Tibial nerve (tissue), 4 donors: ENCODE results near the gene PRSS12. TPM values are rescaled to one million over a fixed set of nuclear protein-coding genes. Genes with fewer than 3 reads are reported as not detected.

Experiments used
- DNase-seq, 2 donors: peaks; one replicate each; pipeline ENCODE4 v3.0.0-alpha.2; 2019; ENCODE audit warnings: low spot score in 2 of 2
- H3K27ac ChIP-seq, 4 donors: fragments of 200-600 bp; sonication (generic) in 3 of 4; one replicate each; pipeline ENCODE4 v1.5.1; 2017 to 2019; ENCODE audit warnings: mild to moderate bottlenecking in 1 of 4
- H3K27me3 ChIP-seq, 2 donors: fragments of 200-600 bp; sonication (generic) in 1 of 2; one replicate each; pipeline versions ENCODE4 v1.5.1 to v1.6.0; 2017 to 2019
- H3K36me3 ChIP-seq, 3 donors: fragments of 200-600 bp; sonication (generic); one replicate each; pipeline ENCODE4 v1.5.1; 2018 to 2019
- H3K4me1 ChIP-seq, 4 donors: fragments of 200-600 bp; sonication (generic) in 3 of 4; one replicate each; pipeline ENCODE4 v1.5.1; 2017 to 2019
- H3K4me3 ChIP-seq, 4 donors: fragments of 200-600 bp; sonication (generic) in 3 of 4; one replicate each; pipeline ENCODE4 v1.5.1; 2017 to 2019; ENCODE audit warnings: mild to moderate bottlenecking in 1 of 4, moderate library complexity in 1 of 4
- H3K9me3 ChIP-seq, 4 donors: fragments of 200-600 bp; sonication (generic) in 3 of 4; one replicate each; pipeline ENCODE4 v1.5.1; 2017 to 2019
- EP300 ChIP-seq, 2 donors: sonication (generic); formaldehyde crosslinking; IDR thresholded peaks; one replicate each; pipeline ENCODE4 v1.6.1; 2017; ENCODE audit warnings: antibody characterized with exemption in 2 of 2, mild to moderate bottlenecking in 1 of 2
- POLR2A ChIP-seq, 2 donors: fragments of 450-650 bp; IDR thresholded peaks; one replicate each; pipeline ENCODE4 v1.6.1; 2017; ENCODE audit warnings: antibody characterized with exemption in 2 of 2, mild to moderate bottlenecking in 2 of 2, moderate library complexity in 2 of 2
- WGBS, 2 donors: methylation state at CpG; one replicate each; pipeline ENCODE4 v1.1.5; 2018; 5-methylcytosine and 5-hydroxymethylcytosine counted together
- total RNA-seq, 4 donors: library from RNA; depleted of rRNA; stranded (reverse); fragments of >200 nt; gene quantifications; one replicate each; pipeline ENCODE4 v1.1.0, GENCODE V29; 2016
- TF ChIP-seq, protein P1 (sequence below), 5 experiments: fragments of 200-600 bp in 3 of 5; fragments of 450-650 bp in 2 of 5; sonication (generic) in 3 of 5; IDR thresholded peaks; one replicate each; pipeline ENCODE4 v1.5.1; 2016 to 2019; ENCODE audit warnings: antibody characterized with exemption in 5 of 5, mild to moderate bottlenecking in 3 of 5, moderate library complexity in 2 of 5

PRSS12 gene
- total RNA-seq, 4 donors from 2014 or later = under 0.01 to 0.90 (median 0.21) TPM; not detected in 1

- no peak overlapping the region for H3K4me3 ChIP-seq
- H3K4me1 ChIP-seq = peaks cover 0 to 4% (median 0%) of the 10 kb centered on the region in 4 donors
- H3K36me3 ChIP-seq = no peaks in the 10 kb centered on the region
- no peaks in the 10 kb centered on the region for H3K27me3 ChIP-seq
- H3K9me3 ChIP-seq = no peaks in the 10 kb centered on the region
- DNase-seq = no peak
- 79 to 81% methylated on average over 2 of the region's 2 CpGs for WGBS, 2 donors
- H3K27ac ChIP-seq = no peak overlapping the region
- TF ChIP-seq POLR2A (IDR thresholded peaks at IDR 0.05) (no peak), EP300 (IDR thresholded peaks at IDR 0.05) (no peak)
- TF ChIP-seq, protein P1, sequence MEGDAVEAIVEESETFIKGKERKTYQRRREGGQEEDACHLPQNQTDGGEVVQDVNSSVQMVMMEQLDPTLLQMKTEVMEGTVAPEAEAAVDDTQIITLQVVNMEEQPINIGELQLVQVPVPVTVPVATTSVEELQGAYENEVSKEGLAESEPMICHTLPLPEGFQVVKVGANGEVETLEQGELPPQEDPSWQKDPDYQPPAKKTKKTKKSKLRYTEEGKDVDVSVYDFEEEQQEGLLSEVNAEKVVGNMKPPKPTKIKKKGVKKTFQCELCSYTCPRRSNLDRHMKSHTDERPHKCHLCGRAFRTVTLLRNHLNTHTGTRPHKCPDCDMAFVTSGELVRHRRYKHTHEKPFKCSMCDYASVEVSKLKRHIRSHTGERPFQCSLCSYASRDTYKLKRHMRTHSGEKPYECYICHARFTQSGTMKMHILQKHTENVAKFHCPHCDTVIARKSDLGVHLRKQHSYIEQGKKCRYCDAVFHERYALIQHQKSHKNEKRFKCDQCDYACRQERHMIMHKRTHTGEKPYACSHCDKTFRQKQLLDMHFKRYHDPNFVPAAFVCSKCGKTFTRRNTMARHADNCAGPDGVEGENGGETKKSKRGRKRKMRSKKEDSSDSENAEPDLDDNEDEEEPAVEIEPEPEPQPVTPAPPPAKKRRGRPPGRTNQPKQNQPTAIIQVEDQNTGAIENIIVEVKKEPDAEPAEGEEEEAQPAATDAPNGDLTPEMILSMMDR (IDR thresholded peaks at IDR 0.05) = no peak
These were observed 61.9 kb downstream of the PRSS12 start for GRCh38 chr4:118290951-118291350.

- peaks cover 0 to 4% (median 0%) of the 10 kb centered on the region in 4 donors for H3K4me1 ChIP-seq
- TF ChIP-seq POLR2A (IDR thresholded peaks at IDR 0.05) = no peak
- TF ChIP-seq EP300 (IDR thresholded peaks at IDR 0.05) = no peak
- TF ChIP-seq, protein P1 (IDR thresholded peaks at IDR 0.05) = no peak
- 15 to 38% methylated on average over 1 of the region's 1 CpG for WGBS, 2 donors
- no peaks in the 10 kb centered on the region for H3K27me3 ChIP-seq
- DNase-seq = no peak
- no peaks in the 10 kb centered on the region for H3K9me3 ChIP-seq
- H3K27ac ChIP-seq = no peak overlapping the region
- no peak overlapping the region for H3K4me3 ChIP-seq
- H3K36me3 ChIP-seq = no peaks in the 10 kb centered on the region
These were observed 63.0 kb downstream of the PRSS12 start for GRCh38 chr4:118289794-118290193.

DNA sequence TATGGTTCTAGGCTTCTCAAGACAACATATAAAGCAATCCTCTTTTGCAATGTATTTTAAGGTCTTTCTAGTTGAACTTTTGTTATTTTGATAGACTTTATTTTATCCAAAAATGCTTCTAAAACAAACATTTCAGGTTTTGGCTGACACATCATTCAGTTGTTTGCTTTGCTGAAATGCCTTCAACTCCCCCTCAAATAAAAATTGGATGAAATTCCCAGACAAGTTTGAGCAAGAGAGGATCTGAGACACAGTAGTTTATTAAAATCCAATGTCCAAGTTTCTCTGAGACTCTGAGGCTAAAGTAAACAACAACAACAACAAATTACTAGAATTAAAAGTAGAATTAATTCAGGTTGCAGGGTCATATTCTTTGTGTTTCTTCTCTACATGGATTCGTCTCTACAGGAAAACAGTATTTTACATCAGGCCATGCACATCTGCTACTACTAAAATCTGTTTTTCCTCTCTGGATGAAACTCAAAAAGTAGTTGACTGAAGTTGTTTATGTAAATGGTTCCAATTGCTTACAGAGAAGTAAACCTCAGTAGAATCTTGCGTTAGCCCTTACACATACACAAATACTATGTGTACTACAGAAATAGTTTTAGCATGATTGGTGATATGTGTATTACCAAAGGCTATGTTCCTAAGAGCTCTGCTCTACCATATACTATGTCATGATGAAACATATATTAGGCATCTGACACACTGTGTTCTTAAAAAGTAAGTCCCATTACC, 64.9 kb downstream of the PRSS12 start:
- Histone ChIP-seq H3K27ac (no peak overlapping the region), H3K4me1 (peaks cover 0 to 4% (median 0%) of the 10 kb centered on the region in 4 donors), H3K27me3 (no peaks in the 10 kb centered on the region), H3K36me3 (peaks cover 0 to 1% (median 0%) of the 10 kb centered on the region in 3 donors), H3K9me3 (no peaks in the 10 kb centered on the region), H3K4me3 (no peak overlapping the region)
- no peak for DNase-seq
- WGBS, 2 donors = 66 to 72% methylated on average over 2 of the region's 2 CpGs
- TF ChIP-seq, protein P1 (IDR thresholded peaks at IDR 0.05) = no peak
- TF ChIP-seq POLR2A (IDR thresholded peaks at IDR 0.05) (no peak), EP300 (IDR thresholded peaks at IDR 0.05) (no peak)

GRCh38 chr4:118286685-118287084, 66.1 kb downstream of the PRSS12 start:
- Histone ChIP-seq H3K27ac (no peak overlapping the region), H3K36me3 (peaks cover 0 to 7% (median 0%) of the 10 kb centered on the region in 3 donors), H3K27me3 (no peaks in the 10 kb centered on the region), H3K9me3 (no peaks in the 10 kb centered on the region), H3K4me3 (no peak overlapping the region), H3K4me1 (peaks cover 0 to 6% (median 2%) of the 10 kb centered on the region in 4 donors)
- no peak for TF ChIP-seq POLR2A (IDR thresholded peaks at IDR 0.05)
- TF ChIP-seq, protein P1 (IDR thresholded peaks at IDR 0.05) = no peak
- TF ChIP-seq EP300 (IDR thresholded peaks at IDR 0.05) = no peak
- WGBS, 2 donors = 97 to 98% methylated on average over 3 of the region's 3 CpGs
- DNase-seq = no peak

DNA sequence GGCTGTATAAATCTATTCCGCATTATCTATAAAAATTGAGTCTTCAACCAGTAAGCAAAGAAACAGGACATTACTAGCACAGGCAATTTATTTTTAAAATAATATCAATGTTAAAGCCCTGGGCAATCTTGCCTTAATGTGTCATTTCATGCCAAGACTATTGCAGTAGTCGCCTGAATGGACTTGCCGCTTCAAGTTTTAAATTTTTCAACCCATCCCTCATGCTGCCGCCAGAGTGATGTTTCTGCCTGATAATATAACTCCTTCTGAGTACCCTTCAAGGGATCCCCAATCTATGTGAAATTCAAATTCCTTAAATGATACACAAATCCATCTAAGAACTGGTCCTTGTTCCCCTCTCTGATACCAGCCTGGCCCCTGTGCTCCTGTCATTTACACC, 66.9 kb downstream of the PRSS12 start:
- no peak for DNase-seq
- Histone ChIP-seq H3K27me3 (no peaks in the 10 kb centered on the region), H3K4me3 (no peak overlapping the region), H3K27ac (no peak overlapping the region), H3K9me3 (no peaks in the 10 kb centered on the region), H3K36me3 (peaks cover 0 to 7% (median 0%) of the 10 kb centered on the region in 3 donors), H3K4me1 (peaks cover 0 to 14% (median 5%) of the 10 kb centered on the region in 4 donors)
- 97 to 98% methylated on average over 4 of the region's 4 CpGs for WGBS, 2 donors
- TF ChIP-seq, protein P1 (IDR thresholded peaks at IDR 0.05) = no peak
